NCI-H2081 (cell line): ENCODE data around the gene KRT78.

Experiments
- DNase-seq, 2 experiments: peaks; one replicate each; lab custom pipeline; 2025; lab: John Stamatoyannopoulos, UW

Gene KRT78

GRCh38 chr12:52812073-52812400 lies 36.8 kb downstream of the KRT78 start:
- DNase-seq = no peak

- DNase-seq = no peak
Measured at GRCh38 chr12:52811191-52812072, 37.4 kb downstream of the KRT78 start.

- DNase-seq = no peak
Measured at GRCh38 chr12:52810554-52810953, 38.2 kb downstream of the KRT78 start.

GRCh38 chr12:52809166-52809565 lies 39.6 kb downstream of the KRT78 start:
- DNase-seq = no peak

- DNase-seq = no peak
Measured at GRCh38 chr12:52808573-52809160, 40.1 kb downstream of the KRT78 start.

GRCh38 chr12:52807544-52808470 lies 41.0 kb downstream of the KRT78 start:
- no peak for DNase-seq

GRCh38 chr12:52806821-52807543 lies 41.8 kb downstream of the KRT78 start:
- no peak for DNase-seq

GRCh38 chr12:52806169-52806811 lies 42.5 kb downstream of the KRT78 start:
- no peak for DNase-seq

GRCh38 chr12:52805739-52806138 lies 43.1 kb downstream of the KRT78 start:
- DNase-seq = no peak

- no peak for DNase-seq
Measured at GRCh38 chr12:52805000-52805399, 43.8 kb downstream of the KRT78 start.

- no peak for DNase-seq
Measured at GRCh38 chr12:52802442-52802841, 46.4 kb downstream of the KRT78 start.

- no peak for DNase-seq
Measured at GRCh38 chr12:52801773-52802172, 47.0 kb downstream of the KRT78 start.

- DNase-seq = no peak
Measured at GRCh38 chr12:52800259-52800917, 48.4 kb downstream of the KRT78 start.

GRCh38 chr12:52799505-52800211 lies 49.1 kb downstream of the KRT78 start:
- no peak for DNase-seq

- DNase-seq = no peak
Measured at GRCh38 chr12:52798671-52799504, 49.9 kb downstream of the KRT78 start.

GRCh38 chr12:52798003-52798670 lies 50.7 kb downstream of the KRT78 start:
- DNase-seq = no peak

GRCh38 chr12:52797529-52797894 lies 51.3 kb downstream of the KRT78 start:
- DNase-seq = no peak

- DNase-seq = no peak
Measured at GRCh38 chr12:52796839-52797528, 51.8 kb downstream of the KRT78 start.
